Activated B cell treated with CpG ODN at 0.5 μM for 24 hours (primary cell): Measurements from ENCODE around the gene KCNH6. TPM values are rescaled to one million over a fixed set of nuclear protein-coding genes. Genes with fewer than 3 reads are reported as not detected.

Experiments used
- ATAC-seq: fragments of 200-7000 bp; cut with Tn5 transposase; one replicate; pipeline ENCODE4 v1.10.0; 2021; ENCODE audit warnings: low read depth, mild to moderate bottlenecking, moderate library complexity
- CTCF ChIA-PET: fragments of 350-600 bp; sonication (Branson Sonifier 250); formaldehyde crosslinking; loops from one replicate; lab custom pipeline; 2021; ENCODE audit warnings: antibody characterized with exemption; lab: Charles Lee
- POLR2A ChIA-PET: fragments of 350-600 bp; sonication (Branson Sonifier 250); formaldehyde crosslinking; loops from one replicate; lab custom pipeline; 2021; ENCODE audit warnings: antibody characterized with exemption; lab: Charles Lee
- DNase-seq: peaks from one replicate; pipeline ENCODE4 v3.0.0; 2022
- H3K27ac Mint-ChIP-seq: one replicate; pipeline ENCODE4 v1.8.0; 2020; ENCODE audit warnings: mixed read lengths
- H3K27me3 Mint-ChIP-seq: one replicate; pipeline ENCODE4 v1.8.0; 2021; ENCODE audit warnings: mixed read lengths
- H3K36me3 Mint-ChIP-seq: one replicate; pipeline ENCODE4 v1.8.0; 2021; ENCODE audit warnings: low read depth, mixed read lengths
- H3K4me1 Mint-ChIP-seq: one replicate; pipeline ENCODE4 v1.8.0; 2021; ENCODE audit warnings: mixed read lengths
- H3K4me3 Mint-ChIP-seq: one replicate; pipeline ENCODE4 v1.8.0; 2020; ENCODE audit warnings: mild to moderate bottlenecking, mixed read lengths
- H3K9me3 Mint-ChIP-seq: one replicate; pipeline ENCODE4 v1.8.0; 2020; ENCODE audit warnings: mixed read lengths
- CTCF ChIP-seq: fragments of 200-600 bp; IDR thresholded peaks from one replicate; pipeline ENCODE4 v1.8.0; 2022; ENCODE audit warnings: antibody characterized with exemption, mild to moderate bottlenecking
- intact Hi-C: fragments of 100-400 bp; cut with micrococcal nuclease; formaldehyde crosslinking; loops from one replicate; pipeline ENCODE4 v1.15.1; 2024
- total RNA-seq: library from RNA; stranded (reverse); gene quantifications from 2 replicates; pipeline ENCODE4 v1.2.3, GENCODE V29; 2022

Gene KCNH6
- total RNA-seq, 1 donor from 2014 or later: not detected

- H3K4me3 Mint-ChIP-seq: no peak overlapping the region
- no peaks in the 10 kb centered on the region for H3K36me3 Mint-ChIP-seq
- peaks cover 13% of the 10 kb centered on the region for H3K27me3 Mint-ChIP-seq
- intact Hi-C loops: no loop called here
- TF ChIP-seq CTCF: no peak
- H3K27ac Mint-ChIP-seq: no peak overlapping the region
- DNase-seq (no peak), ATAC-seq (no peak)
- no peaks in the 10 kb centered on the region for H3K4me1 Mint-ChIP-seq
- H3K9me3 Mint-ChIP-seq: no peaks in the 10 kb centered on the region
- ChIA-PET CTCF (no interaction called here), POLR2A (no interaction called here)
These were observed 7.7 kb upstream of the KCNH6 start for GRCh38 chr17:63515426-63515825.

- no peaks in the 10 kb centered on the region for H3K36me3 Mint-ChIP-seq
- no peak overlapping the region for H3K27ac Mint-ChIP-seq
- no peaks in the 10 kb centered on the region for H3K9me3 Mint-ChIP-seq
- DNase-seq (no peak), ATAC-seq (no peak)
- H3K4me3 Mint-ChIP-seq: no peak overlapping the region
- TF ChIP-seq CTCF: no peak
- no peaks in the 10 kb centered on the region for H3K4me1 Mint-ChIP-seq
- H3K27me3 Mint-ChIP-seq: peaks cover 22% of the 10 kb centered on the region
- CTCF ChIA-PET: no interaction called here
- POLR2A ChIA-PET: no interaction called here
- intact Hi-C loops: no loop called here
These were observed 6.0 kb upstream of the KCNH6 start for GRCh38 chr17:63516910-63517824.

GRCh38 chr17:63517825-63518534 is 5.2 kb upstream of the KCNH6 start:
- Mint-ChIP-seq H3K27ac (no peak overlapping the region), H3K9me3 (no peaks in the 10 kb centered on the region), H3K36me3 (no peaks in the 10 kb centered on the region), H3K27me3 (peaks cover 24% of the 10 kb centered on the region), H3K4me3 (no peak overlapping the region), H3K4me1 (no peaks in the 10 kb centered on the region)
- no peak for DNase-seq
- POLR2A ChIA-PET: no interaction called here
- CTCF ChIA-PET: no interaction called here
- no peak for TF ChIP-seq CTCF
- ATAC-seq: no peak
- intact Hi-C loops: no loop called here

- ATAC-seq (no peak), DNase-seq (no peak)
- TF ChIP-seq CTCF: no peak
- POLR2A ChIA-PET: no interaction called here
- Mint-ChIP-seq H3K4me3 (no peak overlapping the region), H3K4me1 (no peaks in the 10 kb centered on the region), H3K27ac (no peak overlapping the region), H3K27me3 (peaks cover 33% of the 10 kb centered on the region), H3K9me3 (no peaks in the 10 kb centered on the region), H3K36me3 (no peaks in the 10 kb centered on the region)
- CTCF ChIA-PET: no interaction called here
- intact Hi-C loops: no loop called here
These were observed 3.9 kb upstream of the KCNH6 start for GRCh38 chr17:63519116-63519881.
